Large intestine (tissue), 12 donors: Measurements from ENCODE around the gene MPZL2. TPM values are rescaled to one million over a fixed set of nuclear protein-coding genes. Genes with fewer than 3 reads are reported as not detected.
"Not testable (repeated sequence)": the region's sequence is repeated elsewhere in the genome, so short reads cannot be mapped to it uniquely, and the experiment has no call there.

Source experiments
- DNase-seq, 2 donors: peaks; one replicate each; pipeline versions ENCODE4 v3.0.0 to v3.0.0-alpha.2; 2013
- H3K27ac ChIP-seq: one replicate; pipeline ENCODE4 v1.5.1; 2013; ENCODE audit warnings: low read length
- H3K27me3 ChIP-seq: 2 replicates; pipeline ENCODE4 v1.6.1; 2013; ENCODE audit warnings: low read length; ENCODE audit not compliant: control insufficient read depth, insufficient read depth
- H3K36me3 ChIP-seq: 2 replicates; pipeline ENCODE4 v1.6.1; 2013; ENCODE audit warnings: low read length; ENCODE audit not compliant: control insufficient read depth, insufficient read depth
- H3K4me1 ChIP-seq: one replicate; pipeline ENCODE4 v1.6.1; 2013; ENCODE audit warnings: low read length; ENCODE audit not compliant: control insufficient read depth, insufficient read depth
- H3K4me3 ChIP-seq: one replicate; pipeline ENCODE4 v1.5.1; 2013; ENCODE audit warnings: low read length
- H3K9me3 ChIP-seq: one replicate; pipeline ENCODE4 v1.6.1; 2013; ENCODE audit warnings: mild to moderate bottlenecking, low read depth, low read length, moderate library complexity; ENCODE audit not compliant: control insufficient read depth
- WGBS: methylation state at CpG from one replicate; pipeline ENCODE4 v1.1.5; 2013; ENCODE audit warnings: low lambda C conversion rate; ENCODE audit not compliant: insufficient coverage; 5-methylcytosine and 5-hydroxymethylcytosine counted together
- long read RNA-seq, 11 donors: transcript quantifications; one replicate each; lab custom pipeline, GENCODE V29; 2026
- polyA plus RNA-seq: library from polyadenylated mRNA; unstranded; fragments of 120-200 nt; gene quantifications from one replicate; pipeline ENCODE4 v1.2.1, GENCODE V29; 2013

MPZL2 gene
- polyA plus RNA-seq = 32.8 TPM
- long read RNA-seq, donor 1, transcript MPZL2-202 (5 exons, 1,370 nt) = major isoform, 5 of 13 reads
- long read RNA-seq, donor 1, partial matches to known transcripts = 0 of 13 reads
- long read RNA-seq, donor 1, other reads (novel, unspliced or antisense) = 0 of 13 reads
- long read RNA-seq, donor 2, transcript MPZL2-201 (6 exons, 2,620 nt) = major isoform, 6 of 11 reads
- long read RNA-seq, donor 2, partial matches to known transcripts = 0 of 11 reads
- long read RNA-seq, donor 2, other reads (novel, unspliced or antisense) = 0 of 11 reads
- long read RNA-seq, donor 3 = 0 reads
- long read RNA-seq, donor 4, partial matches to known transcripts = 0 of 1 reads
- long read RNA-seq, donor 4, other reads (novel, unspliced or antisense) = 0 of 1 reads
- long read RNA-seq, donor 5, partial matches to known transcripts = 0 of 8 reads
- long read RNA-seq, donor 5, other reads (novel, unspliced or antisense) = 0 of 8 reads
- long read RNA-seq, donor 6, transcript MPZL2-201 (6 exons, 2,620 nt) = major isoform, 5 of 13 reads
- long read RNA-seq, donor 6, partial matches to known transcripts = 0 of 13 reads
- long read RNA-seq, donor 6, other reads (novel, unspliced or antisense) = 0 of 13 reads
- long read RNA-seq, donor 7, partial matches to known transcripts = 0 of 5 reads
- long read RNA-seq, donor 7, other reads (novel, unspliced or antisense) = 0 of 5 reads
- long read RNA-seq, donor 8, transcript MPZL2-206 (4 exons, 1,531 nt) = minor isoform, 5 of 26 reads
- long read RNA-seq, donor 8, transcript MPZL2-201 (6 exons, 2,620 nt) = major isoform, 13 of 26 reads
- long read RNA-seq, donor 8, partial matches to known transcripts = 0 of 26 reads
- long read RNA-seq, donor 8, other reads (novel, unspliced or antisense) = 0 of 26 reads
- long read RNA-seq, donor 9, transcript MPZL2-201 (6 exons, 2,620 nt) = major isoform, 13 of 17 reads
- long read RNA-seq, donor 9, partial matches to known transcripts = 0 of 17 reads
- long read RNA-seq, donor 9, other reads (novel, unspliced or antisense) = 0 of 17 reads
- long read RNA-seq, donor 10, transcript MPZL2-201 (6 exons, 2,620 nt) = major isoform, 6 of 14 reads
- long read RNA-seq, donor 10, partial matches to known transcripts = 0 of 14 reads
- long read RNA-seq, donor 10, other reads (novel, unspliced or antisense) = 0 of 14 reads
- long read RNA-seq, donor 11, partial matches to known transcripts = 0 of 8 reads
- long read RNA-seq, donor 11, other reads (novel, unspliced or antisense) = 0 of 8 reads

DNA sequence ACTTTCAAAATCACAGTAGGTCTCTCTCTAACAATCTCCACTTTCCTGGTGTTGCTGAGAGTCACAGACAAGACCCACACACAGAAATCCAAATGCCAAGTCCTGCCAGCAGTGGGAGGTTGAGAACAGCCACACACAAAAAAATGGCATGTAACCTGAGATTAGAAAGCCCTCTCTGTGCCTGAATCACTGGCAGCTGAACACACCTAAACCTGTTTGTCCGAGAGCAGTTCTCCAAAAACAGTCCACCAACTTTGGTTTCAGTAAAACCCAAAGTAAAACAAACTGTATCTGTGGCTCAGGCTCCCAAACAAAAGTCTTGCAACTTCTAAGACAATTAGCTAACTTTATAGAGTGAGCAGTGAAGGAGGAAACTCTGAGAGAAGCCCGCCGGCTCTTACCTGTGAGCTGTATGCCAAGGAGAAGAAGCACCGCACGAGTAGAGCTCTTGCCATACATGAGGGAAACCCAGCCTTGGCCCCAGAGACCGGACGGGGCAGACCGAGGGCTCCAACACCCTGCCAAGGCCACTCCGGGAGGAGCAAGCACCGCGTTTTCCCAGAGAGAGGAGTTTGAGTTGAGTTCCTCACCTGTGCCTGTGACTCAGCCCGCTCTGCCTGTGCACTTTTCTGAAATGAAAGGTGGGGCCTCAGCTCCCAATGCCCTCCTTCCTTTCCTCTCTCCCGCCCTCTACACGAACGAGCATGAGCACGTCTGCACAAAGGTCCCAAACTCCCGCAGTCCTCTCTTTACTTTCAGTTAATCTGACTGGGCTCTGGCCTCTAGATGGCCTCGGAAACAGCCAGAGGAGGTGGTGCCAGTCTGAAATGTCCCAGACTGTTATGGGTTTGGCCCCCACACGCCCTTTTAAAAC is at the start of gene MPZL2:
TSS of gene MPZL2 (minus strand) at position 603 of the 874 bp plus-strand sequence. CDS start at position 459, 144 bp downstream.
- WGBS = no CpG with 5 or more reads among the region's 19 CpGs
- Histone ChIP-seq H3K4me3 (peak within 1 kb of the TSS; percentile 60), H3K27ac (peak within 1 kb of the TSS; percentile 92), H3K9me3 (no peaks in the 10 kb centered on the region), H3K36me3 (peaks cover 29% of the 10 kb centered on the region), H3K4me1 (peaks cover 18% of the 10 kb centered on the region), H3K27me3 (peaks cover 2% of the 10 kb centered on the region)
- DNase-seq = peak; percentile 75 to 87

DNA sequence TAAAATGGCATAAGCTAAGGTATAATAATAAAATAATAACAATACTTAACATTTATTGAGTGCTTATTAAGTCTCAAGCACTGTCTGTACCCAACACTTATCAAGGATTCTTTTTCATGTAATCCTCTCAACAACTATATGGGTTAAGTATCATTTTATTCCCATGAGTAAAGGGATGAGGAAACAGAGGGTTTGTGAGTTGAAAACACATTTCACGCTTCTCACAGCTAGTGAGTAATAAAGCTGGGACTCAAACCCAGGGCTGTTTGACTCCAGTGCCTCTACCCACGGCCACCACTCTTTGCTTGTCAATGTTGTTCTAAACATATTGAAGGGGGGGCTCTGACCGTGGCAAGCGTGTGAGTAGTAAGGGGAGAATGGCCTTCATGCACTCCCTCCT is 49.1 kb upstream of the MPZL2 start:
- H3K4me3 ChIP-seq = no peak overlapping the region
- no CpG with 5 or more reads among the region's 4 CpGs for WGBS
- H3K27ac ChIP-seq = no peak overlapping the region
- no peaks in the 10 kb centered on the region for H3K36me3 ChIP-seq
- no peaks in the 10 kb centered on the region for H3K9me3 ChIP-seq
- H3K27me3 ChIP-seq = no peaks in the 10 kb centered on the region
- no peak for DNase-seq
- H3K4me1 ChIP-seq = peaks cover 14% of the 10 kb centered on the region

DNA sequence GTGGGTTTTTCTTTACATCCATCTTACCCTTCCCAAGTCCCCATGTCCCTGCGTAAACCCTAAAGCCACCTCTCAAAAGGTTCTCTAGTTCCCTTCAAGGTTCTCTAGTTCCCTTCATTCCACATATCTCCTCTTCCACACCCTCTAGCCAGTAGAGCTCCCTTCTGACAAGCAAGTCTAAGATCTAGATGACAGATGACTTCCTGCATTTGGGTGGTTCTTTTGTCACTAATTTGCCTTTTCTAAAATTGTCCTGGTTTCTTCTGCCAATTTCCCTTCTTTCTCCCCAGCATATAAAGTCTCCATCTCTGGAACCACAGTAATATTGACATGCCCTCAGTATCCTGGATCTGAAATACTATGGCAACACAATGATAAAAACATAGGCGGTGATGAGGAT is 48.2 kb upstream of the MPZL2 start:
- no peaks in the 10 kb centered on the region for H3K27me3 ChIP-seq
- no peaks in the 10 kb centered on the region for H3K36me3 ChIP-seq
- no peak overlapping the region for H3K4me3 ChIP-seq
- 80% methylated on average over 1 of the region's 2 CpGs for WGBS
- H3K4me1 ChIP-seq = peaks cover 14% of the 10 kb centered on the region
- H3K9me3 ChIP-seq = no peaks in the 10 kb centered on the region
- DNase-seq = no peak
- H3K27ac ChIP-seq = no peak overlapping the region

- no peak overlapping the region for H3K4me3 ChIP-seq
- H3K27me3 ChIP-seq = no peaks in the 10 kb centered on the region
- H3K36me3 ChIP-seq = no peaks in the 10 kb centered on the region
- H3K9me3 ChIP-seq = no peaks in the 10 kb centered on the region
- no peak for DNase-seq
- peaks cover 14% of the 10 kb centered on the region for H3K4me1 ChIP-seq
- 86% methylated on average over 1 of the region's 4 CpGs for WGBS
- no peak overlapping the region for H3K27ac ChIP-seq
Observed at GRCh38 chr11:118311518-118311917, 47.4 kb upstream of the MPZL2 start.

DNA sequence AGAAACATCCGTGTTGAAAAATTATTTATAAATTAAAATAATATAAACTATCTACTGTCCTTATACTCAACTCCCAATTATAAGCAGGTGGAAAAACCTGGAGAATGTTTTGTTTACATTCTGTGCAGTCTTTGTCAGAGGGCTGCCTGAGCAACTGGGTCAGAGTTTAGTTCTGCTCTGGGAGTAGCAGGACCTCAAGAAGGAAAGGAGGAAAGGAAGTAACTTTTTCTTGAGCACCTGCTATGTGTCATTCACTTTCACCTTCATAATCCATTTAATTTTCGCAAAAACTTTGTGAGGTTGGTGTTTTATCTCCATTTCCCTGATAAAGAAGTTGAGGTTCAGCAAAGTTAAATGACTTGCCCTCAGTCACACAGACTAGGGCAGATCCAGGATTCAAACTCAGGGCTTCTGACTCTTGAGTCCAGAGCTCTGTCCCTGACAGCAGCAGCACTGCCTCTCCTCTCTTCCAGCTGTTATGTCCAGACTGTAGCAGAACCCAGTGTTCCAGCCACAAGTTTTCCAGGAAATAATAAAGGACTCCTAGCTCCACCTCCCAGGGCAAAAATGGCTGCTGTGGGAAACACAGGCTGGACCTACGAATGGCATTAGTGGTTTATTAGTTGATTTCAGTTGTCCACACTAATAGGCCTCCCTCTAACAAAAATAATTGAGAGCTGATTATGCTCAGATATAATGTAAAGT is 46.8 kb upstream of the MPZL2 start:
- Histone ChIP-seq H3K4me3 (no peak overlapping the region), H3K9me3 (no peaks in the 10 kb centered on the region), H3K27me3 (no peaks in the 10 kb centered on the region), H3K36me3 (no peaks in the 10 kb centered on the region), H3K27ac (no peak overlapping the region), H3K4me1 (peaks cover 14% of the 10 kb centered on the region)
- no peak for DNase-seq
- WGBS = 67% methylated on average over 1 of the region's 3 CpGs

DNA sequence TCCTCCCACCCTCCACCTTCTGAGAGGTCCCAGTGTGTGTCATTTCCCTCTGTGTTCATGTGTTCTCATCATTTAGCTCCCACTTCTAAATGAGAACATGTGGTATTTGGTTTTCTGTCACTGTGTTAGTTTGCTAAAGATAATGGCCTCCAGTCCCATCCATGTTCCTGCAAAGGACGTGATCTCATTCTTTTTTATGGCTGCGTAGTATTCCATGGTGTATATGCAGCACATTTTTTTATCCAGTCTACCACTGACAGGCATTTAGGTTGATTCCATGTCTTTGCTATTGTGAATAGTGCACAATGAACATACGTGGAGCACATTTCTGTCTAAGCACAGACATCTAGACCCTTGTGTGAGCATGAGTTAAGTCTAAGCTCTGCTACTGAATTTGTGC is 46.2 kb upstream of the MPZL2 start:
- Histone ChIP-seq H3K27me3 (no peaks in the 10 kb centered on the region), H3K36me3 (no peaks in the 10 kb centered on the region), H3K27ac (no peak overlapping the region), H3K4me1 (peaks cover 9% of the 10 kb centered on the region), H3K4me3 (no peak overlapping the region), H3K9me3 (no peaks in the 10 kb centered on the region)
- 100% methylated on average over 1 of the region's 3 CpGs for WGBS
- no peak for DNase-seq

DNA sequence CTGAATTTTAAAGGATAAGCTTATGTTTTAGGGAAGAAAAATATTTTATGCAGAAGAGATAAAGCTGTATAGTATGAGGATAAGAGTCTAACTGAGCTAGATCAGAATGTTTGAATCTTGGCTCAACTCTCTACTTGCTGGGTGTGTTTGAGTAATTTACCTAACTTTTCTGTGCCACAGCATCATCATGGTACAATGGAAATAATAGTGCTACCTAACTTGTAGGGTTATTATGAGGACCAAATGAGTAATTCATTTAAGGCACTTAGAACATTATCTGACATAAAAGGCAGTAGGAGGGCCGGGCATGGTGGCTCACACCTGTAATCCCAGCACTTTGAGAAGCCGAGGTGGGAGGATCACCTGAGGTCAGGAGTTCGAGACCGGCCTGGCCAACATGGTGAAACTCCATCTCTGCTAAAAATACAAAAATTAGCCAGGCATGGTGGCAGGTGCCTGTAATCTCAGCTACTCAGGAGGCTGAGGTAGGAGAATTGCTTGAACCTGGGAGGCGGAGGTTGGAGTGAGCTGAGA is 45.0 kb upstream of the MPZL2 start:
- not testable (repeated sequence) for H3K4me1 ChIP-seq, DNase-seq, H3K36me3 ChIP-seq, H3K27me3 ChIP-seq, H3K27ac ChIP-seq, H3K4me3 ChIP-seq, H3K9me3 ChIP-seq
- WGBS = no CpG with 5 or more reads among the region's 5 CpGs

DNA sequence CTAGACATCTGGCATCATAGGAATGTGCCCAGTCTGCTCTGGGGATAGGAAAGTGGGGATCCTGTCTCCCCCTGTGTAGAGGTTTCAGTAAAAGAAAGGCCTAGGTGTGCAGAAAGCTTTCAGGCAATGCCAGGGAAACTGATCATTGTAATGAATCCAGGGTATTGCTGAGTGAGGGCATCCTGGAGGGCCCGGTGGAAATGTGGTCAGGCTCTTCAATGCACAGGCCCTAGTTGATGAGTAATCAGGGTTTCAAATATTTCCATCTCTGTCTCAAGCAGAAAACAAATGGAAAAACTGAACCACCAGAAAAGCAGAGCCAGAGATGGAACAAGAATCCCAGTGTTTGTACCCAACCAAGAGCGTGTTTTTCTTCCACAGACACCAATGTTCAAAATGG is 42.5 kb upstream of the MPZL2 start:
- Histone ChIP-seq H3K36me3 (no peaks in the 10 kb centered on the region), H3K27ac (no peak overlapping the region), H3K27me3 (peaks cover 3% of the 10 kb centered on the region), H3K4me3 (no peak overlapping the region), H3K4me1 (no peaks in the 10 kb centered on the region), H3K9me3 (no peaks in the 10 kb centered on the region)
- no CpG with 5 or more reads among the region's 2 CpGs for WGBS
- no peak for DNase-seq

DNA sequence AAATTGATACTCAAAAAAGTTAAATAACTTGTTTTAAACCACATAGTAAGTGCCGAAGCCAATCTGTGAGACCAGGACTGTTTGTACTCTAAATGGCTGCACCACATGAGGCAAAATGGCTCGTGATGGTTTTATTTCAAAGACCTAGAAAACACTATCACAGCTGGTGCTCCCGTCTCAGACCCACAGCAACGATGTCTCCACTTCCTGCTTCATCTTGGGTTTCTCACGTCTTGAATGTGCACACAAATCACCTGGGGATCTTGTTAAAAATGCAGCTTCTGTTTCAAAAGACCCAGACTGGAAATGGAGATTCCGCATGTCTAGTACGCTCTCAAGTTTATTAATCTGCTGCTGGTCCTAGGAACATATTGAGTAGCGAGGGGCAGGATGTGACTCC is 41.6 kb upstream of the MPZL2 start:
- no peak overlapping the region for H3K4me3 ChIP-seq
- no peak for DNase-seq

More for the DNA sequence above, 41.6 kb upstream of the MPZL2 start:
- H3K27me3 ChIP-seq = peaks cover 3% of the 10 kb centered on the region
- 100% methylated on average over 1 of the region's 8 CpGs for WGBS
- no peaks in the 10 kb centered on the region for H3K9me3 ChIP-seq
- no peak overlapping the region for H3K27ac ChIP-seq
- H3K36me3 ChIP-seq = no peaks in the 10 kb centered on the region
- no peaks in the 10 kb centered on the region for H3K4me1 ChIP-seq
